Stimulated activated CD8-positive, alpha-beta memory T cell treated with anti-CD3 and anti-CD28 coated beads, Interleukin-7, amount 100 ng/mL, for 48 hours (primary cell): Measurements from ENCODE around the gene WNK1.
"Not testable (repeated sequence)": the region's sequence is repeated elsewhere in the genome, so short reads cannot be mapped to it uniquely, and the experiment has no call there.

Experiments
- DNase-seq, 2 donors: peaks; one replicate each; pipeline ENCODE4 v3.0.0-alpha.2; 2020; ENCODE audit warnings: low read depth in 1 of 2; ENCODE audit errors: extremely low read depth in 1 of 2

Gene WNK1

GRCh38 chr12:810671-811415 is 58.5 kb downstream of the WNK1 start:
- DNase-seq = peak; percentile 20 to 46

DNA sequence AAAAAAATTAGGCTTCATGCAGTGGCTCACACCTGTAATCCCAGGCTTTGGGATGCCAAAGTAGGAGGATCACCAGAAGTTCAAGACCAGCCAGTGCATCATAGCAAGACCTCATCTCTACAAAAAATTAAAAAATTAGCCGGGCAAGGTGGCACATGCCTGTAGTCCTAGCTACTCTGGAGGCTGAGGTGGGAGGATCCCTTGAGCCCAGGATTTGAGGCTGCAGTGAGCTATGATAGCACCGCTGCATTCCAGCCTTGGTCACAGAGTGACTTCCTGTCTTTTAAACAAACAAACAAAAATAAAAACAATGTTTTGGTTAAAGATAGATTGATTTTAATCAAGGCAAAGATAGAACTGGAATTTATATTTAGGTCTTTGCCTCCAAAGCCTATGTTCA is 60.6 kb downstream of the WNK1 start:
- DNase-seq = no peak

- not testable (repeated sequence) for DNase-seq
Measured at GRCh38 chr12:817456-817855, 65.1 kb downstream of the WNK1 start.

DNA sequence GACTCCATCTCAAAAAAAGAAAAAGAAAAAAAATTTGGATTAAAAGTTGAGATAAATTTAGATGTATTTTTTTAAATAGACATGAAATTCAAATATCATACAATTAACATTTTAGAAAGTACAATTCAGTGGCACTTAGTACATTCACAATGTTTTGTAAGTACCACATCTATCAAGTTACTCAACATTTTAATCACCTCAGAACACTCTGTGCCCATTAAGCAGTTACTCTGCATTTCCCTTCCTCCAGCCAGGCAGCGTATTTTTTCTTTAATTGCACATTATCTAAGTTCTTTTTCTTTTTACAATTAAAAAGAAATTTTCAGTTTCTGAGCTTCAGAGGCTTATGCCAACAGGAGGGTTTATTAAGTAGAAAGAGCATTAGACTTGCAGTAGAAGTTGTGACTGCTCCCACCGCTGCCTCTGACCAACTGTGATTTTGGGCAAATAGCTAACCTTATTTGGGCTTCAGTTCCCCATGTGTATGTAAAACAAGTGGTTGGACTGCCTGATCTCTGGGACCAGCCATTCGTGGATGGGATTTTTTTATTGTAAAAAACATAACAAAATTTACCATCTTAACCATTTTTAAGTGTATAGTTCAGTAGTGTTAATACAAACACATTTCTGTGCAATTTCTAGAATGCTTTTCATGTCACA is 65.7 kb downstream of the WNK1 start:
- DNase-seq = no peak

- no peak for DNase-seq
Measured at GRCh38 chr12:818733-819132, 66.4 kb downstream of the WNK1 start.

- DNase-seq = no peak
Measured at GRCh38 chr12:820336-820735, 68.0 kb downstream of the WNK1 start.

DNA sequence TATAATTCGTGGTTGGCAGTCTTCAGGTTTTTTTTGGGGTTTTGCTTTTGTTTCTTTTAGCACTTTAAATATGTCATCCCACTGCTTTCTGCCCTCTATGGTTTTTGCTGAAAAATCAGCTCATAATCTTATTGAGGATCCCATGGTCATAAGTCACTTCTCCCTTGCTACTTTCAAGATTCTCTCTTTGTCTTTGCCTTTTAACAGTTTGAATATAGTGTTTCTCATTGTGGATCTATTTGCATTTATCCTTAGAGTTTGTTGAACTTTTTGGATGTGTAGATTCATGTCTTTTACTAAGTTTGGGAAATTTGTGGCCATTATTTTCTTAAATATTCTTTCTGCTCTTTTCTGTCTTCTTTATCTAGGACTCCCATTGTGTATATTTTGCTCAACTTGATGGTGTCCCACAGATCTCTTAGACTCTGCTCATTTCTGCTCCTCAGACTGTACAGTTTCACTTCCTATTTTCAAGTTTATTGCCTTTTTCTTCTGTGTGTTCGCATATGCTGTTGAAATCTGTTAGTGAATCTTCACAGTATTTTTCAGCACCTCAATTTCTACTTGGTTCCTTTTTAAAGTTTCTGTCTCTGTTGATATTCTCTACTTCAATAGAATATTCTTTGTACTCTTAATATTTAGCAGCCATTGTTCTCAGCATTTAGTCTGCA is 70.8 kb downstream of the WNK1 start:
- DNase-seq = no peak

- DNase-seq = no peak
Measured at GRCh38 chr12:826331-826730, 74.0 kb downstream of the WNK1 start.

DNA sequence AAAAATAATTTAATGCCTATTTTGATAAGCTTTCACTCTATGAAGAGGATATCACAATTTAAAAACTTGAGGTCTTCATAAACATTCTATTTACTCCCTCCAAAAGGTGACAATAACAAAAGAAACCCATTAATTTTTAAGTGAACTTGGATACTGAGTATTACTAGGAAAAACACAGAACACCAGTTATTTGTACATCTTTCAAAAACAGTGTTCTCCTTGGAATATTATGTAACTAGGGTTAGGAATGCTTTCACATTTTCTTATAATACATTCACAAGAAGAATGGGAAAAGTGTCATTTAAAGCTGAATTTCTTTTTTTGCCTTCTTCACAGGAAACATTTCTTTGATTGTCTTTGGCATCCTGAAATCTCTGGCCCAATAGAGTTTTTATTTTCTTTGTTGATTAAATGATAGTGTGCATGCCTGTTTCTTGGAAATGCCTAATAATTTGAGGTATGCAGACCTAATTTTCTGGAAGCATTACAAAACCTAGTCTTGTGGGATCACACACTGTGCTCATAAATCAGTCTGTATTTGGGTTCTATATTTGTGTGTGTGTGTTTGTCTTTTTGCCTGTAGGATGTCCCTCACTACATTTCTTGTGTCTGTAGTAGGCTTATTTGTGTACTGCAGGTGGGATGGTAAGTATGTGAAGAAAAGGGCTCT is 76.5 kb downstream of the WNK1 start:
- no peak for DNase-seq

DNA sequence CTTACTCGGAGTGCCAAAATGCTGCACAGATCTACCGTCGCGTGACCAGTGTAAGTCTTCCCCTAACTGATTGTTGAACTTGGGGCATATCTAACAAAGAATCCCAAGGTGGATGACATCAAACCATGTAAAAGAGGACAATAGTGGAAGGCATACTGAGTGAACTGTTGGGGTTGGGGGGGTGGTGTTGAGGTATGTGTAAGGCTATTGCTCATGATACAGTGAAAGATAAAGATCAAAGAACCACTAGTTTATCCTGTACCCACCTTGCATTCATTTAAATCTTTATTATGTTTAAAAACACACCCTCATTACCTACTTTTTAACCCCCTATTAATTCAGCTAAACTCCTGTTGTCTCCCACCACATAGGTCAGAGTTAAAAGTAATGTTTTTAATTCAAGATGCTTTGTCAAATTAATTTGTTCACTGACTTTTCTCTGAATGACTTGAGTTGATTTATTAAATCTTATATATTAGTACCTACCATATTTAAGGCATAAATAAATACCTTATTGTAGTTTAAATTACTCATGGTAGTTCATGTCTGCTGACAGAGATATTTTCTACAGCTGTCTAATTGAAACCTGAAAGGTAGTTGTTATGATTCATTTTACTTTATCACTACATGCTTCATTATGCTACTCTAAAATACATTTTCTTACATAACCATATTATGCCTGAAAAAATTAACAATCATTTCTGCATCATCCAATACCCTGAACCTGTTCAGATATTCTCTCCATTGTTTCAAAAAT is 77.9 kb downstream of the WNK1 start:
- no peak for DNase-seq

DNA sequence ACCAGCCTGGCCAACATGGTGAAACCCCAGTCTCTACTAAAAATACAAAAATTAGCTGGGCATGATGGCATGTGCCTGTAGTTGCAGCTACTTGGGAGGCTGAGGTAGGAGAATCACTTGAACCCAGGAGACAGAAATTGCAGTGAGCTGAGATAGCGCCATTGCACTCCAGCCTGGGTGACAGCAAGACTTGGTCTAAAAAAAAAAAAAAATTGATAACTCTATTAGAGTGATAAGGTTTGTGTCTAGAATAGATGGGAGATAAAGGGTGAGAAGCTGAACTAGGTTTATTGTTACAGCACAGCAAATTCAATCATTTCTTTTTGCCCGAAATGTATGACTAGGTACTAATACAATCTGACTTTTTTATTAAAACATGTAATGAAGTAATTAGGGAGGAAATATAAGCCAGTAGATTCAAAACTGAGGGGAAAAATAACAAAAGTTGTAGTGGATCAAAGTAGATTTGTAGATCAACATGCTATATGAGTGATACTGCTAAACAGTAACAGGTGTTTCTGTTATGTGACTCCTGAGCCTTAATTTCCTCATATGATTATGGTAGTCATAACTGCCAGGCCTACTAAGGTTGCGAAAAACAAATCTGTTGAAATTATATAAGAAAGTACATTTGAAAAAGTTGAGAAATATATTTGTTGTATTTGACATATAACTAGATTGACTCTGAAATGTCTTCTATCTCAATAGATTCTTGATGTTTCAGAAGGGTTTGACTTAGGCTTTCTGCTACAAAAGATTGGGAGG is 83.6 kb downstream of the WNK1 start:
- DNase-seq = no peak

- DNase-seq = no peak
Measured at GRCh38 chr12:836952-837351, 84.6 kb downstream of the WNK1 start.

DNA sequence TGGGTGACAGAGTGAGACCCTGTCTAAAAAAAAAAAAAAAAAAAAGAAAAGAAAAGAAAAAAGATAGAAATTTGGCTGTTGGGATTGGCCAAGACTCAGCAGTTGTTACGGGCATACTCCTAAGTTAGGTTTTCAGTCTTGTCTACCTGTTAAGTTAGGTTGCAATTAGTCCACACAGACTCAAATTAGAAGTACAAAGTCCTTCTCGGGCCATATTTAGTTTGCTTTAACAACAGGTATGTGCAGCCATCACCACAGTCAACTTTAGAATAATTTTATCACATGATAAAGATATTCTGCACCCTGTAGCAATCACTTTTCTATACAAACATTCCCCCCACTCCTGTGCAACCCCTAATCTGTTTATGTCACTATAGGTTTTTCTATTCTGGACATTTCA is 85.2 kb downstream of the WNK1 start:
- no peak for DNase-seq

DNA sequence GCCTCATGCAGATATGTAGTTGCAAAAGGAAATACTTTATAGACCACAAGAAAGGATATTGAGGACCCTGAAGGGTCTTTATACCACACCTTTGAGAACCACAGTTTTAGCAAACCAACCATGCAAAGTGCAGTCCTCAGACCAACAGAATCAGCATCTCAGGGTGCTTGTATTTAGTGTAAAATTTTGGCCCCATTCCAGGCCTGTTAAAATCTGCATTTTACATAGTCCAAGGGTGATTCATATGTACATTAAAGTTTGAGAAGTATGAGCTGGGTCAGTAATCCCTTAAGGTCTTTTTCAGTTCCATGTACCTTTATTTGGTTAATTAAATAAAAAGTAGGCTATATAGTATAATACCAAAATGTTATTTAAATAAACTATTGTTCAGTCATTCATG is 91.2 kb downstream of the WNK1 start:
- no peak for DNase-seq

DNA sequence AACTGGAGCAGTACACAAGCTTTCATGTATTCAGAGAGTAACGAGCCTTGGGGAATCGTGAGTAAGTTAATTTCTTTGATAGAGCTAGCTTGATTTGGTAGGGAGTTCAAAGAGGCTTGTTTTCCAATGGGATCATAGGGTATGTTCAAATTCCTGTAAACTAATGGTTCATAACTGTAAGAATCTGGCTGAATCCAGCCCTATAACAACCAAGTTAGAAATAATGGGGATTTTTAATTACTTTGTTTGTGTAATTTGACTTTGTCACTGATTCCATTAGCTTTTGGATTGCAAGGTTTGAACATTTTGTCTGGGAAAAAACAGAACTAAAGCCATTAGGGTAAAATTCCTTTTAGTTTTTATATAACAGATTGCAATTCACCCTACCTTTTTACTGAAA is 94.0 kb downstream of the WNK1 start:
- DNase-seq = no peak

DNA sequence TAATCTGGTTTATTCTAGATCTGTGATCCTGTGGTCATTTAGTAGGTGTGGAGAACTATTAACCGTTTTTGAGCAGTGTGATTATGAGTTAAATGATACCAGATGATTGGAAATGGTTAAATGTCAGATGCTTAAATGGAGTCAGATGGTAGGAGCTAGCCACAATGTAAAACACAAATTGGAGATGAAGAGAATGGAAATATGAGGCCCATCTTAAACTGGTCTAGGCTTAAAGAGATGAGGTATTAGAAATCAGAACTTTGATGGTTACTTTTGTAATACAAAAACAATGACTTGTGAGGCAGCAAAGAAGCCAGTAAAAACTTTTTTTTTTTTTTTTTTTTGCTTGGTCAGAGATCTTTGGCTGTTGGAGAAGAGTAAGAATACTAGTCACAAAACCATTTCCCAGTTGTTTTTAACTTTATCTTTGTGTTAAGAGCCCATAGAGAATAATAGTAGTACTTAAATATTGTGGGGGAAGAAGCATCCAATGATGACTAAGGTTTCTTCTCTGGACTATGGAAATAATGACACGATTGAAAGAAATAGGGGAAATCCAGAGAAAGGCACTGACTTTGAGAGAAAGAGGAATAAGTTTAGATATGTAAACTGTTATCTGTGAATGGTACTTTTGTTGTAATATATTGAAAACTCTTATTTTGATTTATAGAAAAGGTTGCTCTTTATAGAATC is 95.9 kb downstream of the WNK1 start:
- DNase-seq = no peak

GRCh38 chr12:848882-849527 is 96.6 kb downstream of the WNK1 start:
- DNase-seq = no peak

DNA sequence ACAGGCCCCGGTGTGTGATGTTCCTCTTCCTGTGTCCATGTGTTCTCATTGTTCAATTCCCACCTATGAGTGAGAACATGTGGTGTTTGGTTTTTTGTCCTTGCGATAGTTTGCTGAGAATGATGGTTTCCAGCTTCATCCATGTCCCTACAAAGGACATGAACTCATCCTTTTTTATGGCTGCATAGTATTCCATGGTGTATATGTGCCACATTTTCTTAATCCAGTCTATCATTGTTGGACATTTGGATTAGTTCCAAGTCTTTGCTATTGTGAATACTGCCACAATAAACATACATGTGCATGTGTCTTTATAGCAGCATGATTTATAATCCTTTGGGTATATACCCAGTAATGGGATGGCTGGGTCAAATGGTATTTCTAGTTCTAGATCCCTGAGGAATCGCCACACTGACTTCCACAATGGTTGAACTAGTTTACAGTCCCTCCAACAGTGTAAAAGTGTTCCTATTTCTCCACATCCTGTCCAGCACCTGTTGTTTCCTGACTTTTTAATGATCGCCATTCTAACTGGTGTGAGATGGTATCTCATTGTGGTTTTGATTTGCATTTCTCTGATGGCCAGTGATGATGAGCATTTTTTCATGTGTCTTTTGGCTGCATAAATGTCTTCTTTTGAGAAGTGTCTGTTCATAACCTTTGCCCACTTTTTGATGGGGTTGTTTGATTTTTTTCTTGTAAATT is 97.5 kb downstream of the WNK1 start:
- DNase-seq = not testable (repeated sequence)
